Astrocyte of the spinal cord (primary cell): Measurements from ENCODE around the gene PRKG1.

Source experiments
- DNase-seq: peaks from one replicate; pipeline ENCODE4 v3.0.0; 2011; ENCODE audit warnings: low read depth, low spot score
- H3K4me3 ChIP-seq: 2 replicates; pipeline ENCODE4 v1.5.1; 2011; ENCODE audit warnings: low read depth, mild to moderate bottlenecking, low read length, moderate library complexity
- CTCF ChIP-seq: IDR thresholded peaks from 2 replicates; pipeline ENCODE4 v1.5.1; 2012; ENCODE audit warnings: low read depth, mild to moderate bottlenecking, low read length, inconsistent platforms
- in situ Hi-C: cut with HindIII; loops from 2 replicates; pipeline ENCODE4 v1.10.0; 2017; ENCODE audit warnings: low sequenced_read_pairs

PRKG1 gene

GRCh38 chr10:52217531-52217930, 1143.2 kb downstream of the PRKG1 start:
- H3K4me3 ChIP-seq: no peak overlapping the region
- DNase-seq: no peak
- no peak for TF ChIP-seq CTCF
- in situ Hi-C loops: no loop called here

- in situ Hi-C loops: no loop called here
- no peak for DNase-seq
- TF ChIP-seq CTCF: no peak
- H3K4me3 ChIP-seq: no peak overlapping the region
These were observed 1146.7 kb downstream of the PRKG1 start for GRCh38 chr10:52220947-52221346.

DNA sequence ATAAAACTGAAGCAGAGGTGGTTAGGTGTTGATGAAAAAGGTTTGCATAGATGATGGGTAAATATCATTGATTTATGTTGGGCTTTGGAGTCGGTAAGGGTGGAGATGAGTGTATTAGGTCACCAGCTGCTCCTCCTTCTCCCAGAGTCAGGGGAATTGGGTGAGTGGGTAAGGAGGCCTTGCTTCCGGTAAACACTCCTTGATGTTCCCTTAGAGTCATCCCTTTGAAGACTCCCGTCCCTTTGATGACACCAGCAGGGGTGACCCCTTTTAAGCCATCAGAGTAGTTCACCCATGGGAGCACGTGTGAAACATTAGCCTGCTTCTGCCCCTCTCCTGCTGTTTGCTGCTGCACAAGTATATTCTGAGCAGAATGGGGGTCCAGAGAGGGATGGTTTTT, 1147.6 kb downstream of the PRKG1 start:
- in situ Hi-C loops: no loop called here
- no peak for TF ChIP-seq CTCF
- no peak for DNase-seq
- no peak overlapping the region for H3K4me3 ChIP-seq

DNA sequence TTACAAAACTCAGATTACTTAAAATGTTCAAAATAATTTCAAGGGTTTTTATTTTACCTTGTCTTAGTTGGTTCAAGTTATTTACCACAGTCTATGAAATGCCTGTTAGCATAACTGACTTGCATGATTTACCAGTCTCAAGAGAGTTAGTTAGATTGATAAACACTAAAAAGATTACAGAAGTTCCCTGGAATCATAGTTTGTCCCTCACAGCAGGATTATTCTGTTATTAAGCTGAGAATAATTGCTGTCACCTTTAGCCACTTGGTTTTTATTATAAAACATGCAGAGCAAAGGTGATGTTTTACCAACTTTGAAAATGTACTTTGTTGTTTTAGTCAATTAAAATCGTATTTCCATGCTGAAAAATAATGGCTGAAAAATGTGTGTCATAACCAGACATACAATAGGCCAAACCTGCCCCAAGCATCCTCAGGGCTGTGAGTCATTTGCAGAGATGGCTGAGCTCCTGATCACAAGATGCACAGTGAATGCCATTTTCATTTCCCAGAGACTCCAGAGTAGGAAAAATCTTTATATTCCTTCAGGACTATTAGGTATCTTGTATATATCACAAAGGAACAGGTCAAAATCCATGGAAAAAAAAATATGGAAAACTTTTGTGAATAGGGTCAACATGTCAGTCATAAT, 1152.0 kb downstream of the PRKG1 start:
- peak; percentile 52 for DNase-seq

DNA sequence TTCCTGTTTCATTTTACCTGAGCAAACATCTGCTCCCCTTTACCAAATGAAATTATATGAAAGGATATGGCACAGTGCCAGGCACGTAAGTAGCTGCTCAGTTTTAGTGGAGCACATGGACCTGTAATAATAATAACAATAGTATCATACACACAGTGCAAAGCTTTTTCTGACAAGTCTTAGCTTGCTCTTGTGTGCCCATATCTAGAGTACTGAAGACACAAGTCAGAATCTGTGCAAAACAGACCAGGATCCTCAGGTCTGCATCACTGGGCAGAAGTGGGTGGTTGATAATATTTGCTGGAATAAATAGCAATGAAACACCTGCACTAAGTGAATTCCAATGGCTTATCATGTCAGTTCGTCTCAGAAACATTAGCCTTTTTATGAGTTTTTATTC, 1154.3 kb downstream of the PRKG1 start:
- in situ Hi-C loops: no loop called here
- DNase-seq: no peak
- no peak for TF ChIP-seq CTCF
- H3K4me3 ChIP-seq: no peak overlapping the region

More for the DNA sequence above, 1152.0 kb downstream of the PRKG1 start:
- TF ChIP-seq CTCF: no peak
- no peak overlapping the region for H3K4me3 ChIP-seq
- in situ Hi-C loops: no loop called here

- no peak for TF ChIP-seq CTCF
- no peak overlapping the region for H3K4me3 ChIP-seq
- in situ Hi-C loops: no loop called here
- DNase-seq: peak; percentile 21
These were observed 1155.1 kb downstream of the PRKG1 start for GRCh38 chr10:52229291-52229931.
